MCF 10A (cell line): ENCODE results near the gene ATP7B. TPM values are rescaled to one million over a fixed set of nuclear protein-coding genes. Genes with fewer than 3 reads are reported as not detected.

Experiments
- BruUV-seq: library from RNA; stranded (reverse); fragments of 400-500 nt; replicated peaks from 2 replicates; lab custom pipeline; 2021; lab: Mats Ljungman, UMichigan
- CTCF ChIA-PET: fragments of 300-600 bp; sonication (Branson Sonifier 250); formaldehyde crosslinking; extraction: SDS; loops from one replicate; lab custom pipeline; 2021; ENCODE audit warnings: antibody characterized with exemption, inconsistent platforms; lab: Yijun Ruan, JAX
- POLR2A ChIA-PET: fragments of 300-600, 350-650 bp; sonication (Branson Sonifier 250); formaldehyde crosslinking; extraction: SDS; loops from one replicate; lab custom pipeline; 2020; ENCODE audit warnings: antibody characterized with exemption, inconsistent platforms; lab: Yijun Ruan, JAX
- DNase-seq: peaks from one replicate; pipeline ENCODE4 v3.0.0-alpha.2; 2018; ENCODE audit not compliant: unreplicated experiment
- H3K27ac Mint-ChIP-seq: one replicate; pipeline ENCODE4 v1.8.0; 2022; ENCODE audit warnings: mild to moderate bottlenecking, low read depth, mixed read lengths; ENCODE audit not compliant: unreplicated experiment
- H3K27me3 Mint-ChIP-seq: one replicate; pipeline ENCODE4 v1.8.0; 2022; ENCODE audit warnings: mixed read lengths; ENCODE audit not compliant: insufficient read depth, unreplicated experiment
- H3K36me3 Mint-ChIP-seq: one replicate; pipeline ENCODE4 v1.8.0; 2022; ENCODE audit warnings: mild to moderate bottlenecking, moderate library complexity, mixed read lengths; ENCODE audit not compliant: insufficient read depth, unreplicated experiment
- H3K4me1 Mint-ChIP-seq: one replicate; pipeline ENCODE4 v1.8.0; 2022; ENCODE audit warnings: mixed read lengths; ENCODE audit not compliant: insufficient read depth, unreplicated experiment
- H3K4me3 Mint-ChIP-seq: one replicate; pipeline ENCODE4 v1.8.0; 2022; ENCODE audit warnings: mild to moderate bottlenecking, moderate library complexity, mixed read lengths; ENCODE audit not compliant: unreplicated experiment
- H3K9me3 Mint-ChIP-seq: one replicate; pipeline ENCODE4 v1.8.0; 2022; ENCODE audit warnings: mixed read lengths; ENCODE audit not compliant: unreplicated experiment
- CTCF ChIP-seq: fragments of 200-600 bp; IDR thresholded peaks from one replicate; pipeline ENCODE4 v1.8.0; 2022; ENCODE audit warnings: antibody characterized with exemption, mild to moderate bottlenecking; ENCODE audit not compliant: unreplicated experiment
- intact Hi-C: fragments of 100-400 bp; cut with micrococcal nuclease; formaldehyde crosslinking; loops from 2 replicates; pipeline ENCODE4 v1.14.1; 2022
- total RNA-seq: library from RNA; stranded (reverse); gene quantifications from 2 replicates; pipeline ENCODE4 v1.2.3, GENCODE V29; 2022

ATP7B gene
- total RNA-seq, 1 experiment from 2014 or later: 3.2 TPM

GRCh38 chr13:52009946-52010345 lies 1.3 kb downstream of the ATP7B start:
- peak overlapping the region; percentile 92 for H3K4me3 Mint-ChIP-seq
- CTCF ChIA-PET: interaction anchor here (2.5 kb wide), 1 partner anchor 117 kb away, joined by 9 read pairs; no protein-coding TSS in a partner anchor

GRCh38 chr13:52006523-52007245 lies 4.6 kb downstream of the ATP7B start:
- no TSS peak for BruUV-seq
- TF ChIP-seq CTCF: no peak
- ChIA-PET CTCF (interaction anchor here (0.6 to 2.2 kb wide), 2 partner anchors 10 to 40 kb away, joined by 4 to 6 read pairs; no protein-coding TSS in a partner anchor), POLR2A (no interaction called here)
- no peaks in the 10 kb centered on the region for H3K9me3 Mint-ChIP-seq
- no peak overlapping the region for H3K4me3 Mint-ChIP-seq
- DNase-seq: no peak
- peaks cover 26% of the 10 kb centered on the region for H3K4me1 Mint-ChIP-seq
- H3K27ac Mint-ChIP-seq: no peak overlapping the region
- no peaks in the 10 kb centered on the region for H3K36me3 Mint-ChIP-seq
- no peaks in the 10 kb centered on the region for H3K27me3 Mint-ChIP-seq
- intact Hi-C loops: no loop called here

More at GRCh38 chr13:52009946-52010345, 1.3 kb downstream of the ATP7B start:
- BruUV-seq: no TSS peak
- Mint-ChIP-seq H3K4me1 (peaks cover 26% of the 10 kb centered on the region), H3K9me3 (no peaks in the 10 kb centered on the region), H3K27ac (no peak overlapping the region), H3K36me3 (no peaks in the 10 kb centered on the region), H3K27me3 (no peaks in the 10 kb centered on the region)
- intact Hi-C loops: loop anchor here (5.0 kb wide), 1 partner anchor 598 kb away; no protein-coding TSS in a partner anchor
- DNase-seq: no peak
- TF ChIP-seq CTCF: no peak
- POLR2A ChIA-PET: no interaction called here

DNA sequence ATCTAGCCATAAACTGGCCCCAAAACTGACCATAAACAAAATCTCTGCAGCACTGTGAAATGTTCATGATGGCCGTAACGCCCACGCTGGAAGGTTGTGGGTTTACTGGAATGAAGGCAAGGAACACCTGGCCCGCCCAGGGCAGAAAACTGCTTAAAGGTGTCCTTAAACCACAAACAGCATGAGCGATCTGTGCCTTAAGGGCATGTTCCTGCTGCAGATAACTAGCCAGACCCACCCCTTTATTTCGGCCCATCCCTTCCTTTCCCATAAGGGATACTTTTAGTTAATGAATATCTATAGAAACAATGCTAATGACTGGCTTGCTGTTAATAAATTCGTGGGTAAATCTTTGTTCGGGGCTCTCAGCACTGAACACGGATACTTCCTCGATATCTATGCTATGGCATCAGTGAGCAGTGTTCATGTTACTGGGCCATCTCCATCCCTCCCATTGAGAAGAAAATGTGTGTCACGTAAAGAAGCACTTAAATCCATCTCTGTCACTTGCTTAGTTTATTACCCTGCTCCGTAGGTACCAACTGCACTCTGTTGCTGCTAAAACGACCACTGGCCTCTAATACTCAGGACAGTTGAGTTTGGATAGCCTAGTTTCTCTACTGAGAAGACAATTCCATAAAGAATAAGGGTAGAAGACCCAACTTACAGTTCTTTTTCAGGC lies 5.3 kb downstream of the ATP7B start:
- Mint-ChIP-seq H3K27me3 (no peaks in the 10 kb centered on the region), H3K36me3 (no peaks in the 10 kb centered on the region), H3K4me1 (peaks cover 25% of the 10 kb centered on the region), H3K27ac (no peak overlapping the region), H3K9me3 (no peaks in the 10 kb centered on the region), H3K4me3 (no peak overlapping the region)
- no TSS peak for BruUV-seq
- CTCF ChIA-PET: interaction anchor here (2.2 kb wide), 1 partner anchor 9 kb away, joined by 6 read pairs; no protein-coding TSS in a partner anchor
- intact Hi-C loops: no loop called here
- TF ChIP-seq CTCF: no peak
- POLR2A ChIA-PET: no interaction called here
- DNase-seq: no peak

GRCh38 chr13:52004511-52005170 lies 6.6 kb downstream of the ATP7B start:
- Mint-ChIP-seq H3K36me3 (no peaks in the 10 kb centered on the region), H3K4me3 (no peak overlapping the region), H3K27ac (peak overlapping the region; percentile 11), H3K9me3 (no peaks in the 10 kb centered on the region), H3K4me1 (peaks cover 27% of the 10 kb centered on the region), H3K27me3 (peaks cover 7% of the 10 kb centered on the region)
- TF ChIP-seq CTCF: no peak
- POLR2A ChIA-PET: interaction anchor here (0.8 to 3.9 kb wide), 5 partner anchors 8 to 446 kb away, joined by 3 to 13 read pairs (median 4); partner anchors contain the start of genes ALG11 and VPS36
- CTCF ChIA-PET: interaction anchor here (0.7 to 10.2 kb wide), 5 partner anchors 25 to 189 kb away, joined by 3 to 97 read pairs (median 4); partner anchors contain the start of gene NEK5
- no TSS peak for BruUV-seq
- DNase-seq: no peak
- intact Hi-C loops: loop anchor here (5.0 kb wide), 1 partner anchor 448 kb away; the partner anchor contains the start of gene VPS36
